VCaP (cell line): ENCODE results near the gene PACS2.

ENCODE experiments used
- H3K27ac ChIP-seq: fragments of 450-650 bp; 2 replicates; pipeline ENCODE4 v1.5.1; 2017
- TF ChIP-seq, protein P1 (sequence below): fragments of 450-650 bp; conservative IDR thresholded peaks from 2 replicates; pipeline ENCODE4 v1.5.1; 2017; ENCODE audit warnings: mild to moderate bottlenecking, moderate library complexity

Gene PACS2

DNA sequence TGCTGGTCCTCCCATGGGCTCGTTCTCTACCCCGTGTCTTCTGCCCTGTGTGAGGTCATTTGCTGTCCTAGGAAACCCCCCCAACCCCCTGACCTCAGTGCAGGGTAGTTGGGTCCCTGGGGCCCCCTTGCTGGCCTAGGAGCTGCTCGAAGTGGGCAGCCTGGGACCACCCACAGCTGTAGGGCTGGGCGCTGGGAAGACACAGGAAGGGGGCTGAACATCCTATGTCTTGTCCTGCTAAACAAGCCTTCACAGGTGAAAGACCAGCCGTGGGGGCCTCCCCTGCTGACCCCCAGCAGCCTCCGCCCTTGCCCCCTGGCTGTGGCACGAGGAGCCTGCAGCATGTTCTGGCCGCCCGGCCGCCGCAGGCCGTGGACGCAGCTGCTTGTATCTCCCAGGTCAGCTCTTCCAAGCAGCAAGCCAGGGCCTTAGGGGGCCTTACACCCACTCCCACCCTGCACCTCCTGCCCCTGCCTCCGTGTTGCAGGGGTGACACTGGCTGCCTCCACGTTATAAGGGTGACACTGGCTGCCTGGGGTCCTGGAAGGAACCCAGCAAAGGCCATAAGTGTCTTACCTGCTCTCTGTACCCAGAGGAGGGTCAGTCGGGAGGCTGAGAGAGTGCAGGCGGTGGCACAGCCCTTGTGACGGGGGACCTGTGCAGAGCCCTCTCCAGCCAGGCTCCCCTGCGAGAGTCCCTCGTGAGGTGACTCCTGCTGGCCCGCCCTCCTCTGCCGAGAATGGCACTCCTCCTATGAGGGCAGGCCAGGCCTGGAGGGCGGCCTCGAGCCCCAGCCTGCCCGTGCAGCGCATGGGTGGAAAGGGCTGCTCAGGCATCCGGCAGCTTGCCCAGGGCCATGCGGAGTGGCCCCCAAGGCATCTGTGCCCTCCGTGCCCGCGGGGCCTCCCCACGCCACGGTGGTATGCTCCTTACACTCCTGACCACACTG, 72.3 kb downstream of the PACS2 start:
- H3K27ac ChIP-seq: no peak overlapping the region
- TF ChIP-seq, protein P1, sequence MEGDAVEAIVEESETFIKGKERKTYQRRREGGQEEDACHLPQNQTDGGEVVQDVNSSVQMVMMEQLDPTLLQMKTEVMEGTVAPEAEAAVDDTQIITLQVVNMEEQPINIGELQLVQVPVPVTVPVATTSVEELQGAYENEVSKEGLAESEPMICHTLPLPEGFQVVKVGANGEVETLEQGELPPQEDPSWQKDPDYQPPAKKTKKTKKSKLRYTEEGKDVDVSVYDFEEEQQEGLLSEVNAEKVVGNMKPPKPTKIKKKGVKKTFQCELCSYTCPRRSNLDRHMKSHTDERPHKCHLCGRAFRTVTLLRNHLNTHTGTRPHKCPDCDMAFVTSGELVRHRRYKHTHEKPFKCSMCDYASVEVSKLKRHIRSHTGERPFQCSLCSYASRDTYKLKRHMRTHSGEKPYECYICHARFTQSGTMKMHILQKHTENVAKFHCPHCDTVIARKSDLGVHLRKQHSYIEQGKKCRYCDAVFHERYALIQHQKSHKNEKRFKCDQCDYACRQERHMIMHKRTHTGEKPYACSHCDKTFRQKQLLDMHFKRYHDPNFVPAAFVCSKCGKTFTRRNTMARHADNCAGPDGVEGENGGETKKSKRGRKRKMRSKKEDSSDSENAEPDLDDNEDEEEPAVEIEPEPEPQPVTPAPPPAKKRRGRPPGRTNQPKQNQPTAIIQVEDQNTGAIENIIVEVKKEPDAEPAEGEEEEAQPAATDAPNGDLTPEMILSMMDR: no peak

DNA sequence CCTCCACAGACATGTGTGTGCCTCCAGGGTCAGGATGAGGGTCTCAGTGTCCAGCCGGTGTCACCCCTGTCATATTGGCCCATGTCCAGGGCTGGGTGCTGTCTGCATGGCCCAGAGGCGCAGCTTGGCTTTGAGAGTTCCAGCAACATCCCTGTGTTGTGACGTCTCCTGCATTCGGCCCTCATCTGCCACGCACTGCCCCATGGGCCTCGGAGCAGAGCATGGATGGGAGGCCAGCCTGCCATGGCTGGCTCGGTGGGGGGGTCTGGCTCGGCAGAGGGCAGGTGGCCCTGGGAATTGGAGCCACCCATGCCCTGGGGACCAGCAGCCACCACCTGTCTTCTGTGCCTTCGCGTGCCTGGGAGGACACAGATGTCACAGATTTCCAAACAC, 73.0 kb downstream of the PACS2 start:
- TF ChIP-seq, protein P1: no peak
- no peak overlapping the region for H3K27ac ChIP-seq

DNA sequence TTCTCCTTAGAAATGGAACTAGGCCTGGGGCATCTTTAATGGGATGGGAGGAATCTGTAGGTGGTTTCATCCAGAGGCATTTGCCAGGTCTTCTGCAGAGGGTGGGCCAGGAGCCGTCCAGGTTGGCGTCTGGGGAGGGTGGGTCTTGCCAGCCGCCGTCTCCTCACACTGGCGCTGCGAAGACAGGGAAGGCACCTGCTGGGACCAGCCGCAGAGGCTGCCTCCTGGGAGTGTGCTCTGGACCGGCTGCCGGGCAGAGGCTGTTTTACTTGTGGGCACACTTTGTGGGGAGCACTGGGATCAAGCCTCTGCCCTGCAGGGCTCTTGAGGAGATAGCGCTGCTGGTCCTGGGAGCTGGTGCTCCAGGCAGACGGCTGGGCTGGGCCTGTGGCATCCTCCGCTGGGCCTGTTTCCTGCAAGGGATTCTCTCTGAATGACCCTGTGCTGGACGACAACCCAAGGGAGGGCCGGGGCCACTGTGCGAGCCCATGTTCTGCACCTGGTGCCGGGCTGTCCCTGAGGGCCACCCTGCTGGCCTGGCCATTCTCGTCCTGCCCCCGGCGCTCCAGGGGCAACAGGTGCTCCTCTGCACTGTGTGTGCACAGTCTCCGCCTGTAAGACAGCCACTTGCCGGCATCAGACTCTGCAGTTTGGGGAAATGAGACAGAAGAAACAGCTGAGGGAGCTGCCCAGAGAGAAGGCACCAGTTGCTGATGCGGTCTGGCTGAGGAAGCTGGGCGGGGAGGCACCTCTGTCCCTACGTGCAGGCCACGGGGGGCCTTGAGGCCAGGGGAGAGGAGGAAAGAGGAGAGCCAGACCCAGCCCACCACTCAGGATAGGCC, 73.8 kb downstream of the PACS2 start:
- TF ChIP-seq, protein P1: no peak
- H3K27ac ChIP-seq: no peak overlapping the region

DNA sequence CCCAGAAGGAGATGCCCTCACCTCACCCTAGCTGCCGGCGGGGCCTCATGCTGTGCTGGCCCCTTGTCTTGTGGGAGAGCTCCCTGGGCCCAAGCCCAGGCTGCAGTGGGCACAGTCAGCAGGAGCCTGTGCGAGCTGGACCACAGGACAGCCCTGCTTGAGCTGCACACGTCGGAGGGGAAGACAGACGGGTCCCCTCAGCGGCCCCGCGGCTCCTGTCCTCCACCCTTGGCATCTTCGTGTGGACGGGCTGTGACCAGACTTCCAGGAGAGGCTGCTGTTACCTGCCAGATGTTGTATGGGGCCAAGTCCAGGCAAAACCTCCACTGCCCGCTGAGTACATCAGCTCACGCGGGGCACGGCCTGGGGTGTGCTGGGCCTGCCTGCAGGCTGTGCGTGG, 74.4 kb downstream of the PACS2 start:
- H3K27ac ChIP-seq: no peak overlapping the region
- TF ChIP-seq, protein P1: no peak

DNA sequence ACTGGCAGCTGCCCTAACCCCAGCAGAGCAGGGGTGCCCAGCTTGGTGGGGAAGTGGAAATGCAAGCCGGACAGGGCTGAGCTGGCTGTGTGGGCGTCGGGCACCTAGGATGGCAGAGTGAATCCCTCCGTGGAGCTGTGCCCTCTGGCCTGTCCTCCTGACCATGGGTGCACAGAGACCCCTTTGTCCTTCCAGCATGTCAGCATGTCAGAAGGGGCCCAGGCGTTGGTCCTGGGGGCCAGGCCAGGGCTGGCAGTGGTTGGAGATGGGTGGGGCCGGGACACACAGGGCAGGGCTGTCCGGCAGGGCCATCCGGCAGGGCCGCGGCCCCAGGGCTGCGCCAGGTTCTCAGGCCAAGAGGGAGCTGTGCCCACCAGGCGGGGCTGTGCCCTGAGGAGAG, 75.0 kb downstream of the PACS2 start:
- no peak overlapping the region for H3K27ac ChIP-seq

DNA sequence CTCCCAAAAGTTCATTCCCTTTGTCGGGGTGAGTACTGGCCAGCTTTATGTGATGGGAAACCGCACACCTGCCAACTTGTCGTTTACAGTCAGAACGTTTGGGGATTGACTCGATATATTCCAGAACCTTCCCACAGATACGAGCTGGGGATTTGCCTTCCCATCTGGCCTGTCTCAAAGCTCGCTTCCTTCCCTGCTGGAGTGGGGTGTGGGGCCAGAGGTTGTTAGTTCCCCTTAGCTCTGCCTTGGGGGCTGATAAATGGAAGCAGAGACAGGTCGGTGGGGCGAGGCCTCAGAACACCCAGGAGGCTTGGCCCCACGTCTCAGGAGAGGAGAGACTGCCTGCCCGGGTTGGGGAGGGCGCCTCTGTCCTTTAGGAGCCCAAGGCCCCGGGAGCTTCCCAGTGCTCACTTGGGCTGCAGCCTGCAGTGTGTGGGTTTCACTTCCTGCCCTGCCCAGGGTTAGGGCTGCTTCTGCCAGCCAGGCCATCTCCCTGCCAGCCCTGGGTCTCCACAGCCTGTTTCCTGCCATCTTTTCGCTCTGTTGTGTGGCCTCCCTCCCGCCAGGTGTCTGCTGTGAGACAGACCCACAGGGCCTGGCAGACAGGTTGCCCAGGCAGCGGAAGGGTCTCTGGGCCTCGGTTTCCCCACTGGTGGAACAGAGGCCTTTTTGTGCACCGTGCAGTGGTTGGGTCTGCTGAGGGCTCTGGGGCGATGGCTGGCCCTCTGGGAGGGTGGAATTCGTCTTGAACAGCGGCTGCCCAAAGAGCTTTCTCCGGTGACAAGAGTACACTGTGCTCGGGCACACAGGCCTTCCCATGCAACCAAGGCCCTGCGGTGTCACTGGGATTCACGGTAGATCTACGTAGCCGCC, 75.7 kb downstream of the PACS2 start:
- no peak overlapping the region for H3K27ac ChIP-seq
- TF ChIP-seq, protein P1: no peak

More for the DNA sequence above, 75.0 kb downstream of the PACS2 start:
- TF ChIP-seq, protein P1: no peak
